ENCODE measurements around the gene GNAI3.

Gene GNAI3

DNA sequence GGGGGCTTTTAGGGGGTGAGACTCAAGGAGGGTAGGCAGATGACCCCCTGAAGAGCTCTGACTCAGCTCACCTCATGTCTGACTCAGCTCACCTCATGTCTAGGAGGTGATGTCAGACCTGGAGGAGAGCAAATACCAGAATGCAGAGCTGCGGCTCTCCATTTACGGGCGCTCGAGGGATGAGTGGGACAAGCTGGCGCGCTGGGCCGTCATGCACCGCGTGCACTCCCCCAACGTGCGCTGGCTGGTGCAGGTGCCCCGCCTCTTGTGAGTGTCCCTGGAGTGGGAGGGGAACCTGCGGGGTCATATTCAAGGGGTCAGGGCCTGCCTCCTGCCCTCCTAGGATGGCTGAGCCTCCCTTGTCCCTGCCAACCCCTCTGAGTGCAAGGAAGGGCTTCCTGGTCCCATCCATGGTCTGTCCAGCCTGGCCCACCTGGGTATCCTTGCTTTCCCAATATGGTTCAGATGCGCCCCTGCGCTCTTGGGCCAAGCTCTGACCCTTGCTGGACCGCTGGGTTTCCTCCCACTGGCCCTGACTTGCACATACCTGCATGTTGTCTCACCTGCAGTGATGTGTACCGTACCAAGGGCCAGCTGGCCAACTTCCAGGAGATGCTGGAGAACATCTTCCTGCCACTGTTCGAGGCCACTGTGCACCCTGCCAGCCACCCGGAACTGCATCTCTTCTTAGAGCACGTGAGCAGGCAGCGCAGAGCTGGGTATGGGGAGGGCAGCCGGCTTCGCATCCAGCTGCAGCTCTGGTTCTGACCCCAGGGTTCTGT lies 80.3 kb downstream of the GNAI3 start:
- TF ChIP-seq ESRRG (CRISPR knock-in tag; IDR thresholded peaks at IDR 0.05), result no peak
- ATAC-seq, result no peak; the same call in 1 of the 3 replicates

DNA sequence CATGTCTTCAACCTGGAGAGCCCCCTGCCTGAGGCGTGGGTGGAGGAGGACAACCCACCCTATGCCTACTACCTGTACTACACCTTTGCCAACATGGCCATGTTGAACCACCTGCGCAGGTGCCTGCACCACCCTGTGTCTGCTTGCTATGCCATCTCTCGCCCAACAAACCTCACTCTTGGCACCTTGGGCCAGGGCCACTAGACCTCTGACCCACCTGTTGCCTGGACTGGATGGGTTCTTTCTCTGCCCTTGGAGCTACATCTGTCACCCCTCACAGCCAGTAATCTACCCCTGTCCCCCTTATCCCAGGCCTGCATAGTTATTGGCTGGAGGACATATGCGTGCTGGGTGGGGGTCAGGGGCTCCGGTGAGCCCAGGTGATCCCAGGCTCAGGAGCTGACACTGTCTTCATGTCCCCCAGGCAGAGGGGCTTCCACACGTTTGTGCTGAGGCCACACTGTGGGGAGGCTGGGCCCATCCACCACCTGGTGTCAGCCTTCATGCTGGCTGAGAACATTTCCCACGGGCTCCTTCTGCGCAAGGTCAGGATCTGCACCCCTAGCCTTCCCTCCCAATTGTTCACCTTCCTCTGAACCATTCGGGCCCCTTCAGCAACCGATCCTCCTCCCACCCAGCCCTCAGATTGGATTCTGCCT lies 81.1 kb downstream of the GNAI3 start:
- no peak for ATAC-seq
- no peak for TF ChIP-seq GLIS3 (CRISPR knock-in tag; IDR thresholded peaks at IDR 0.05)
- no peak for TF ChIP-seq ARNTL (CRISPR knock-in tag; IDR thresholded peaks at IDR 0.05; ENCODE audit: borderline replicate concordance, low read depth)
- TF ChIP-seq, protein P1, sequence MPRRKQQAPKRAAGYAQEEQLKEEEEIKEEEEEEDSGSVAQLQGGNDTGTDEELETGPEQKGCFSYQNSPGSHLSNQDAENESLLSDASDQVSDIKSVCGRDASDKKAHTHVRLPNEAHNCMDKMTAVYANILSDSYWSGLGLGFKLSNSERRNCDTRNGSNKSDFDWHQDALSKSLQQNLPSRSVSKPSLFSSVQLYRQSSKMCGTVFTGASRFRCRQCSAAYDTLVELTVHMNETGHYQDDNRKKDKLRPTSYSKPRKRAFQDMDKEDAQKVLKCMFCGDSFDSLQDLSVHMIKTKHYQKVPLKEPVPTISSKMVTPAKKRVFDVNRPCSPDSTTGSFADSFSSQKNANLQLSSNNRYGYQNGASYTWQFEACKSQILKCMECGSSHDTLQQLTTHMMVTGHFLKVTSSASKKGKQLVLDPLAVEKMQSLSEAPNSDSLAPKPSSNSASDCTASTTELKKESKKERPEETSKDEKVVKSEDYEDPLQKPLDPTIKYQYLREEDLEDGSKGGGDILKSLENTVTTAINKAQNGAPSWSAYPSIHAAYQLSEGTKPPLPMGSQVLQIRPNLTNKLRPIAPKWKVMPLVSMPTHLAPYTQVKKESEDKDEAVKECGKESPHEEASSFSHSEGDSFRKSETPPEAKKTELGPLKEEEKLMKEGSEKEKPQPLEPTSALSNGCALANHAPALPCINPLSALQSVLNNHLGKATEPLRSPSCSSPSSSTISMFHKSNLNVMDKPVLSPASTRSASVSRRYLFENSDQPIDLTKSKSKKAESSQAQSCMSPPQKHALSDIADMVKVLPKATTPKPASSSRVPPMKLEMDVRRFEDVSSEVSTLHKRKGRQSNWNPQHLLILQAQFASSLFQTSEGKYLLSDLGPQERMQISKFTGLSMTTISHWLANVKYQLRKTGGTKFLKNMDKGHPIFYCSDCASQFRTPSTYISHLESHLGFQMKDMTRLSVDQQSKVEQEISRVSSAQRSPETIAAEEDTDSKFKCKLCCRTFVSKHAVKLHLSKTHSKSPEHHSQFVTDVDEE (CRISPR knock-in tag; IDR thresholded peaks at IDR 0.05), result no peak
- TF ChIP-seq, protein P2, sequence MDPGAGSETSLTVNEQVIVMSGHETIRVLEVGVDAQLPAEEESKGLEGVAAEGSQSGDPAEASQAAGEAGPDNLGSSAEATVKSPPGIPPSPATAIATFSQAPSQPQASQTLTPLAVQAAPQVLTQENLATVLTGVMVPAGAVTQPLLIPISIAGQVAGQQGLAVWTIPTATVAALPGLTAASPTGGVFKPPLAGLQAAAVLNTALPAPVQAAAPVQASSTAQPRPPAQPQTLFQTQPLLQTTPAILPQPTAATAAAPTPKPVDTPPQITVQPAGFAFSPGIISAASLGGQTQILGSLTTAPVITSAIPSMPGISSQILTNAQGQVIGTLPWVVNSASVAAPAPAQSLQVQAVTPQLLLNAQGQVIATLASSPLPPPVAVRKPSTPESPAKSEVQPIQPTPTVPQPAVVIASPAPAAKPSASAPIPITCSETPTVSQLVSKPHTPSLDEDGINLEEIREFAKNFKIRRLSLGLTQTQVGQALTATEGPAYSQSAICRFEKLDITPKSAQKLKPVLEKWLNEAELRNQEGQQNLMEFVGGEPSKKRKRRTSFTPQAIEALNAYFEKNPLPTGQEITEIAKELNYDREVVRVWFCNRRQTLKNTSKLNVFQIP (CRISPR knock-in tag; IDR thresholded peaks at IDR 0.05; ENCODE audit: borderline replicate concordance, low read depth), result no peak
- no peak for TF ChIP-seq BACH2 (CRISPR knock-in tag; IDR thresholded peaks at IDR 0.05; ENCODE audit: borderline replicate concordance)
- TF ChIP-seq ZFP30 (CRISPR knock-in tag; IDR thresholded peaks at IDR 0.05), result no peak
- TF ChIP-seq PPARA (CRISPR knock-in tag; IDR thresholded peaks at IDR 0.05; ENCODE audit: borderline replicate concordance), result no peak
- TF ChIP-seq, protein P3, sequence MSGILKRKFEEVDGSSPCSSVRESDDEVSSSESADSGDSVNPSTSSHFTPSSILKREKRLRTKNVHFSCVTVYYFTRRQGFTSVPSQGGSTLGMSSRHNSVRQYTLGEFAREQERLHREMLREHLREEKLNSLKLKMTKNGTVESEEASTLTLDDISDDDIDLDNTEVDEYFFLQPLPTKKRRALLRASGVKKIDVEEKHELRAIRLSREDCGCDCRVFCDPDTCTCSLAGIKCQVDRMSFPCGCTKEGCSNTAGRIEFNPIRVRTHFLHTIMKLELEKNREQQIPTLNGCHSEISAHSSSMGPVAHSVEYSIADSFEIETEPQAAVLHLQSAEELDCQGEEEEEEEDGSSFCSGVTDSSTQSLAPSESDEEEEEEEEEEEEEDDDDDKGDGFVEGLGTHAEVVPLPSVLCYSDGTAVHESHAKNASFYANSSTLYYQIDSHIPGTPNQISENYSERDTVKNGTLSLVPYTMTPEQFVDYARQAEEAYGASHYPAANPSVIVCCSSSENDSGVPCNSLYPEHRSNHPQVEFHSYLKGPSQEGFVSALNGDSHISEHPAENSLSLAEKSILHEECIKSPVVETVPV (CRISPR knock-in tag; IDR thresholded peaks at IDR 0.05), result no peak
- TF ChIP-seq ZNF8 (CRISPR knock-in tag; IDR thresholded peaks at IDR 0.05), result no peak
- TF ChIP-seq, protein P4, sequence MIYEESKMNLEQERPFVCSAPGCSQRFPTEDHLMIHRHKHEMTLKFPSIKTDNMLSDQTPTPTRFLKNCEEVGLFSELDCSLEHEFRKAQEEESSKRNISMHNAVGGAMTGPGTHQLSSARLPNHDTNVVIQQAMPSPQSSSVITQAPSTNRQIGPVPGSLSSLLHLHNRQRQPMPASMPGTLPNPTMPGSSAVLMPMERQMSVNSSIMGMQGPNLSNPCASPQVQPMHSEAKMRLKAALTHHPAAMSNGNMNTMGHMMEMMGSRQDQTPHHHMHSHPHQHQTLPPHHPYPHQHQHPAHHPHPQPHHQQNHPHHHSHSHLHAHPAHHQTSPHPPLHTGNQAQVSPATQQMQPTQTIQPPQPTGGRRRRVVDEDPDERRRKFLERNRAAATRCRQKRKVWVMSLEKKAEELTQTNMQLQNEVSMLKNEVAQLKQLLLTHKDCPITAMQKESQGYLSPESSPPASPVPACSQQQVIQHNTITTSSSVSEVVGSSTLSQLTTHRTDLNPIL (CRISPR knock-in tag; IDR thresholded peaks at IDR 0.05; ENCODE audit: low read depth), result no peak
- TF ChIP-seq CSDC2 (CRISPR knock-in tag; IDR thresholded peaks at IDR 0.05), result no peak
- TF ChIP-seq ZNF70 (CRISPR knock-in tag; IDR thresholded peaks at IDR 0.05), result no peak
- TF ChIP-seq TOX (CRISPR knock-in tag; IDR thresholded peaks at IDR 0.05; ENCODE audit: borderline replicate concordance), result no peak
- no peak for TF ChIP-seq ZFP3 (CRISPR knock-in tag; IDR thresholded peaks at IDR 0.05)
- no peak for TF ChIP-seq SNAI2 (CRISPR knock-in tag; IDR thresholded peaks at IDR 0.05)
- TF ChIP-seq ESRRG (CRISPR knock-in tag; IDR thresholded peaks at IDR 0.05), result no peak
- no peak for TF ChIP-seq RARB (CRISPR knock-in tag; IDR thresholded peaks at IDR 0.05)
- no peak for TF ChIP-seq OSR1 (CRISPR knock-in tag; IDR thresholded peaks at IDR 0.05)

DNA sequence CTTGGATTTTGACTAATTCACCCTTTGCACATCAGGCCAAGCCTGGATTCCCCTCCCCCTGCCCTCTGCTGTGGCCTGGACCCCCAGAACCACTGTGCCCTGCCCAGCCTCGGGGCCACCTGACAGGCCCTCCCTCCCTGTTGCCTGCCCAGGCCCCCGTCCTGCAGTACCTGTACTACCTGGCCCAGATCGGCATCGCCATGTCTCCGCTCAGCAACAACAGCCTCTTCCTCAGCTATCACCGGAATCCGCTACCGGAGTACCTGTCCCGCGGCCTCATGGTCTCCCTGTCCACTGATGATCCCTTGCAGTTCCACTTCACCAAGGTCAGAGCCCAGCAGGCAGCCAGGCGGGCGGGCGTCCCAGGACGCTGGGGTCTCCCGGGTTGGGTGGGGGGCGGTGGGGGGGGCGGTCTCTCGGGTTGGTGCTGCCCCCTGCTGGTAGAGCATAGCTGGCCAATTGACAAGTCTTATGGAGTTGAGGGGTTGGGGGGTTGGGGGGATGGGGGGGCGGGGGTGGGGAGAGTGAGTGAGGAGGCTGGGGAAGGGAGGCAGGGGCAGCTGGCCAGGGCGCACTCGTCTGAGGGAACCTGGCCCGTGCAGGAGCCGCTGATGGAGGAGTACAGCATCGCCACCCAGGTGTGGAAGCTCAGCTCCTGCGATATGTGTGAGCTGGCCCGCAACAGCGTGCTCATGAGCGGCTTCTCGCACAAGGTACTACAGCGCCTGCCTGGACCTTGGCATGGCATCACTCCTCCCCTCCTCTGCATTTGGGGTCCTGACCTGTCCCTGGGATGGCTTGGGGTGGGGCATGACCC lies 81.9 kb downstream of the GNAI3 start:
- TF ChIP-seq RARB (CRISPR knock-in tag; IDR thresholded peaks at IDR 0.05), result no peak
- TF ChIP-seq, protein P1 (CRISPR knock-in tag; IDR thresholded peaks at IDR 0.05), result no peak
- TF ChIP-seq SNAI2 (CRISPR knock-in tag; IDR thresholded peaks at IDR 0.05), result no peak
- TF ChIP-seq CSDC2 (CRISPR knock-in tag; IDR thresholded peaks at IDR 0.05), result no peak
- TF ChIP-seq TOX (CRISPR knock-in tag; IDR thresholded peaks at IDR 0.05; ENCODE audit: borderline replicate concordance), result no peak
- TF ChIP-seq ZFP3 (CRISPR knock-in tag; IDR thresholded peaks at IDR 0.05), result no peak
- no peak for TF ChIP-seq OSR1 (CRISPR knock-in tag; IDR thresholded peaks at IDR 0.05)
- no peak for TF ChIP-seq ESRRG (CRISPR knock-in tag; IDR thresholded peaks at IDR 0.05)
- TF ChIP-seq ZNF8 (CRISPR knock-in tag; IDR thresholded peaks at IDR 0.05), result no peak
- TF ChIP-seq, protein P3 (CRISPR knock-in tag; IDR thresholded peaks at IDR 0.05), result no peak
- ATAC-seq, result no peak
